ENCODE data around the gene APOL4.
"Not testable (repeated sequence)": the region's sequence is repeated elsewhere in the genome, so short reads cannot be mapped to it uniquely, and the experiment has no call there.

APOL4 gene

GRCh38 chr22:36201630-36202319, at the start of gene APOL4:
Gene APOL4 (minus strand): TSS chr22:36201809. CDS start chr22:36201734, 75 bp downstream.
- peak; percentile 56 for DNase-seq

DNA sequence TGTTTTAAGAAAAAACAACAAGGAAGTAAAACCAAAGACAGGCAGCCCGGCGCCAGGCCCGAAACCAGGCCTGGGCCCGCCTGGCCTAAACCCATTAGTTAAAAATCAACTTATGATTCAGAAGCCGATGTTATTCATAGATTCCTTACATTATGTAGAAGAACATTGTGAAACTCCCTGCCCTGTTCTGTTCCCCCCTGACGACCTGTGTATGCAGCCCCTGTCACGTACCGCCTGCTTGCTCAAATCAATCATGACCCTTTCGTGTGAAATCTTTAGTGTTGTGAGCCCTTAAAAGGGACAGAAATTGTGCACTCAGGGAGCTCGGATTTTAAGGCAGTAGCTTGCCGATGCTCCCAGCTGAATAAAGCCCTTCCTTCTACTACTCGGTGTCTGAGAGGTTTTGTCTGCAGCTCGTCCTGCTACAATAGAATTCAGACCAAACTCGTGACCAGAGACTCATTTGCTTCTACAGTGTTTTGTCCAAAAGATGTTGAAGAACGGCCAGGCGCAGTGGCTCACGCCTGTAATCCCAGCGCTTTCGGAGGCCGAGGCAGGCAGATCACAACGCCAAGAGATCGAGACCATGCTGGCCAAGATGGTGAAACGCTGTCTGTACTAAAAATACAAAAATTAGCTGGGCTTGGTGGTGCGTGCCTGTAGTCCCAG, 48.8 kb upstream of the APOL4 start:
- DNase-seq: not testable (repeated sequence)

GRCh38 chr22:36249160-36249559, 47.6 kb upstream of the APOL4 start:
- no peak for DNase-seq

DNA sequence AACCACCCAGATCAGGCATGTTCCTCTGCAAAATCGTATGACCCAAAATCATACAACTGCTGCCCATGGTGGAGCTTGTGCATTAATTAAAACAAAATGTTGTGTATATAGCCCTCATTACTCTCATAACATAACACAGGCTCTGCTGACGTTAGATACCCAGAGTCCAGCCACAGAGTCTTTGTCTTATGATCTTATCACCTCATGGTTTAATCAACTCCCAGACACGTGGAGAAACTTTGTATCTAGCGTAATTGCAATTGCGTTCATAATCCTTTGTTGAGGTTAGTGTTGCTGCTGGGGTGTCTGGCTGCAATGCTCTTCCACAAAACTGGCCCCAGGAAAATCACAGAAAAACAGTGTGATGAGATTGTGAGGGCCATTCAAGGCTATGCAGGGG, 46.3 kb upstream of the APOL4 start:
- no peak for DNase-seq

DNA sequence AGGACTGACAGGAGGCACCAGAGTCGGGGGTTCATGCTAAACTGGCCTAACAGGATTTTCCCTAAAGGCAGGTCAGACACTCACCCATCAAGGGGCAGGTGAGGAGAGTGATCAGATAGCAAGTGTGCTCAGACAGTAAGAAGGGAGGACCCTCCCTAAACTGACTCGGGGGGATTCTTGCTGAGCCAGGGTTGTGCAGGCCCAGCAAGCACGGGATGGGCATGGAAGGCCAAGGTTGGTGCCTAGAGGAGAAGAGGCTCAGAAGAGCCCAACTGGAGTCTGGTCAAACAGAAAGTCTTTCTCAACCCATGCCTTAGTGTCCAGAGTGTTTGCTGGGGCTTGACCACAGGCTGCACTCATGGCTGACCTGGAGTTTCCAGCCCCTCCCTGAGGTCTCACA, 45.1 kb upstream of the APOL4 start:
- no peak for DNase-seq

- DNase-seq: no peak
Observed at GRCh38 chr22:36245805-36246356, 44.3 kb upstream of the APOL4 start.

- DNase-seq: peak; percentile 35
Observed at GRCh38 chr22:36244522-36245391, 43.1 kb upstream of the APOL4 start.

- no peak for DNase-seq
Observed at GRCh38 chr22:36243986-36244385, 42.4 kb upstream of the APOL4 start.

DNA sequence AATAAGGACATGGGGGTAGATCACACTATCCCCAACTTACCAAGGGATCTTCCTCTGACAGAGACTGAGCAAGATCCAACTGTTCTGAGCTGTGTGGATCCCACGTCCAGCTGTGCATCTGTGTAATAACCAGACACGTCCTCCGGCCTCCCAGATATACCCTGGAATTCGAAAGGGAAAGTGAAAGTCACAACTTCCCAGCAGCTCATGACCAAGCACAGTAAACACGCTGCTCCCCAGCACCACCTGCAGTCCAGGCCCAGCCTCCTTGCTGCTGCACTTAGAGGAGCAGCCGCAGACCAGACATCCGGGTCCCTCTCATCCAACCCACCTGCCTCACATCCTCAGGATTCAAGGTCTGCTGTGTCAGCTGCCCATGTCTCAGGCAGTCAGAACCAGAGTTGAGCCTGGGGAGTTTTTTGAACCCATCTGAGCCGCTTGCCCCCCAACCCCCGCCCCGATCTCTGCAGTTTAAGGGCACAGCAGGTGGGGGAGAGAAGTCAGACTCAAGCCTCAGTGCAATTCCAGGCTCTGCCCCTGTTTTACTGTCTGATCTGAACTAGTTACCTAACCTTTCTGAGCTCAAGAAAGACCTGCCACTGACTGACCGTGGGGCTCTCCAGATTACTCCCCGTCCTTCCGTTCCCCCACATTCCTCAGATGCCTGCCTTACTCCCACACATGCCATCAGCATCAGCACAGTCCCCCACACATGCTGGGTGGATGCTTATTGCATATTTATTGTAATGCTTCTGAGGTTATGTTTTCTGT, 38.0 kb upstream of the APOL4 start, which contains the start of gene APOL2:
APOL2 (minus strand) TSS at position 127 of the 771 bp plus-strand sequence. CDS start 6,365 bp downstream, outside the sequence.
- DNase-seq: no peak

DNA sequence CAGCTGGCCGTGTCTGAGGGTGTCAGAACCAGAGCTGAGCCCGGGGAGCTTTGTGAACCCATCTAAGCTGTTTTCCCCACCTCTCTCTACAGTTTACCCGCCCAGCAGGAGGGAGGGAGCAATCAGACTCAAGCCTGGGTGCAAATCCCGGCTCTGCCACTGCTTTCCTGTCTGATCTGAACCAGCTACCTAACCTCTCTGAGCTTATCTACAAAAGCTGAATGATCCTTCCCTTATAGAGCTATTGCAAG, 37.5 kb upstream of the APOL4 start:
- DNase-seq: no peak

GRCh38 chr22:36238373-36239149, 37.0 kb upstream of the APOL4 start:
- DNase-seq: no peak

- no peak for DNase-seq
Observed at GRCh38 chr22:36237462-36238372, 36.1 kb upstream of the APOL4 start.

DNA sequence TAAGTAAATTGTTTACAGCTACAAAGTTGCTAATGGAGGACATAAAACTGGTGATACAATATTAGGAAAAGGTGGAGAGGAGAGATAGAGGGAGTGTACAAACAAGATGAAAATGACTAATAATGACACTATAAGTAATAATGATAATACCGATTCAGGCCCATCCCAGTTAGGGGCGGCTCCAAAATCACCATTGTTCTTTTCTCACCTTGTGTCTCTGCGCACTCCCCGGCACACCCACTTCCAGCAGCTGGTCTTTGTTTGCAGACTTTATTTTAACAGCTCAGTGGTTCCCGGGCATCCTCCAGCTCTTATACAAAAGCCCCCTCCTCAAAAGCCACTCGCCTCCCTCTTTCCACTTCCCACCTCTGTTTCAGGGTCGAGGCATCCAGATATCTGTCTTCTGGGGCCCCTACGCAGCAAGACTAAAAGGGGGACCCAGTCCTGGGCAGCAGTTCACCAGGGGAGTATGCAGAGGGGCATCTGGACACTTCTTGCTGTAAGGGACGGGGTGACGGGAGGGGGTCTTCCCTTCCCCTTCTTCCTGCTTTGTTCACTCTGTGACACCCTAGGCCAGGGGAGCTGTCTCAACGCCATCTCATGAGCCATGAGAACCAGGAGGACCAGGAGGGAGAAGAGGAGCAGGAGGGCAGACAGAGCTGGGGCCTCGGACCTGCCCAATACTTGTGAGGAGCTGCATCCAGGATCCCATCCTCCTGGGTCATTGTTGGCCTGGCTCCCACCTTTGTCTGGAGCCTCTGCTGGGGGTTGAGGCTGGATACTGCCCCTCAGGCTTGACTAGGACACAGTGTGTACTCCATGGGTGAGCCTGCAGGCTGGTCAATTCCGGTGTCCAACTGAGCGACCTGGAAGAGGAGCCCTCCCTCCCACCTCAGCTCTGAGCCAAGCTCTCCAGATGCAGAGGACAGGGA, 35.0 kb upstream of the APOL4 start:
- no peak for DNase-seq

DNA sequence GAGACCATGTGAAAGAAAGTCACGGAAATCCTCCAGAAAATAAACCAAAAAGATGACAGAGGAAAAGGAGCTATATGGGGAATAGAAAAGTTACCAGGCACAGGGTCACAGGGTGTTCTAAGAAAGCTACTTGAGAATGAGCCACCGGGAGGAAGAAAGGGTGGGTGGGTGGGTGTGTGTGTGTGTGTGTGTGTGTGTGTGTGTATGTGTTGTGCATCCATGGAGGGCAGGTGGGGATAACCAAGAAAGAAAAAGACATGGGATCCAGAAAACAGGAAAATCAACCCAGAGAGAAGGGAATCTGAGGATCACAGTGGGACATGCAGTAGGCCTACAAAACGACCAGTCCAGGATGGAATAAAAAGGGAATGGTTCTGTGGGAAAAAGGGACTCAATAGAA, 34.0 kb upstream of the APOL4 start:
- DNase-seq: no peak

- DNase-seq: peak; percentile 7
Observed at GRCh38 chr22:36234919-36235318, 33.3 kb upstream of the APOL4 start.

DNA sequence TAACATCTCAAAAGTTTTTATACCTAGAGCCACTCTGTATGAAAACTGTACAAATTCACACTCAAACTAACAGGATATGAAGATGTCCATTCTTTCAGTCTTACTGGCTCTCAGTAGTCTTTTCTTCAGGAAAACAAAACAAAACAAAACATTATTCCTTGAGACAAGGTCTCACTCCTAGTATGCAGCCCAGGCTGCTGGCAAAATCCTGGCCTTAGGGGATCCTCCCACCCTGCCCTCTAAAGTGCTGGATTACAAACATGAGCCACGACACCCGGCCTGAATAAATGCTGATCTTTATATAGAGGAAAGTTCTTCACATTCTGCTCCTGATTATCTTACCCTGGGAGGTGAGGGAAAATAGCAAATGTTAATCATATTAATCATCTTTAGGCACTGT, 32.6 kb upstream of the APOL4 start:
- DNase-seq: no peak

- DNase-seq: no peak
Observed at GRCh38 chr22:36233796-36234195, 32.2 kb upstream of the APOL4 start.

- no peak for DNase-seq
Observed at GRCh38 chr22:36232715-36233401, 31.2 kb upstream of the APOL4 start.

DNA sequence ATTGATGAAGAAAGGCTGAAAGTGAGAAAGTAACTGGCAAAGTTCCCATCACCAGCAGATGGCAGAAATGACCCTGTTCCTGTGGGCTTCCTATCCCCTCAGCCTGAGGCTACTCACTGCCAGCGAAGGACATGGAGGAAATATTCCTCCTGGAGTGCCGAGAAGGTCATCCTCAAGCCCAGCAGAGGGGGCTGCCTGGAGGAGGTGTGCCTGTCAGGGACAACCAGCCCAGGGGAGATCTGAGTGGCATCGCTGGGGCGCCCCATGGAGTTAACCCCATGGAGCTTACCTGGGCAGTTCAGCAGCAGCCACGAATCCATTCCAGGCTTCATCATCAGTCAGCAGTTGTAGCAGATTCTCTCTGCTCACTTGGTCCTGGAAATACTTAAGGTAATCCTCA, 29.4 kb upstream of the APOL4 start:
- DNase-seq: not testable (repeated sequence)
